GM12874 (cell line): Measurements from ENCODE around the gene TET1.

Experiments used
- CTCF ChIP-seq: IDR thresholded peaks from 2 replicates; pipeline ENCODE4 v1.5.1; 2011; ENCODE audit warnings: low read depth, mild to moderate bottlenecking, control low read depth, low read length, moderate library complexity; ENCODE audit not compliant: insufficient read depth

The TET1 gene

GRCh38 chr10:68742397-68742796 lies 182.3 kb downstream of the TET1 start:
- TF ChIP-seq CTCF, result no peak
